ENCODE data around the gene HMG20B.
A peak's percentile ranks its signal among the peaks of the same experiment; 100 is the strongest.

HMG20B gene

DNA sequence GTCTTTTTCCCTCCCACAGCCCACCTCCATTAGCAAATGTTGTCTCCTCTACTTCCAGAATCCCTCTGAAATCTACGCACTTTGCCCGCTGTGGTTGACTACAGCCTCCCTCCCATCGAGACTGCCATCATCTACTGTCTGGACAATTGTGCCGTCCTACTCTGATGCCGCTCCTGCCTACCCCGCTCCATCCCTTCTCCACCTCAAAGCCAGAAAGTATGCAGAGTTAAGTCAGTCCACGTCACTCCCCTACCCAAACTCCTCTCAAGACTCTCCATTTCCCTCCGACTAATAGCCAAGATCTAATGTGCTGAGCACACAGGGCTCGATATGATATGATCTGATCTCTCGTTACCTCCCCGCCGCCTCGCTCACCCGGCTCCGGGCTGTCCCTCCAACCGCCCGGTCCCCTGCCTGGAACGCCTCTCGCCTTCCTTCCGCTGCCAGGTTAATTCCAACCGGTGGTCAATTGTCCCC, 53.3 kb downstream of the HMG20B start:
- TF ChIP-seq, protein P1, sequence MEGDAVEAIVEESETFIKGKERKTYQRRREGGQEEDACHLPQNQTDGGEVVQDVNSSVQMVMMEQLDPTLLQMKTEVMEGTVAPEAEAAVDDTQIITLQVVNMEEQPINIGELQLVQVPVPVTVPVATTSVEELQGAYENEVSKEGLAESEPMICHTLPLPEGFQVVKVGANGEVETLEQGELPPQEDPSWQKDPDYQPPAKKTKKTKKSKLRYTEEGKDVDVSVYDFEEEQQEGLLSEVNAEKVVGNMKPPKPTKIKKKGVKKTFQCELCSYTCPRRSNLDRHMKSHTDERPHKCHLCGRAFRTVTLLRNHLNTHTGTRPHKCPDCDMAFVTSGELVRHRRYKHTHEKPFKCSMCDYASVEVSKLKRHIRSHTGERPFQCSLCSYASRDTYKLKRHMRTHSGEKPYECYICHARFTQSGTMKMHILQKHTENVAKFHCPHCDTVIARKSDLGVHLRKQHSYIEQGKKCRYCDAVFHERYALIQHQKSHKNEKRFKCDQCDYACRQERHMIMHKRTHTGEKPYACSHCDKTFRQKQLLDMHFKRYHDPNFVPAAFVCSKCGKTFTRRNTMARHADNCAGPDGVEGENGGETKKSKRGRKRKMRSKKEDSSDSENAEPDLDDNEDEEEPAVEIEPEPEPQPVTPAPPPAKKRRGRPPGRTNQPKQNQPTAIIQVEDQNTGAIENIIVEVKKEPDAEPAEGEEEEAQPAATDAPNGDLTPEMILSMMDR (IDR thresholded peaks at IDR 0.05; ENCODE audit: insufficient read depth, low read depth, low read length, missing control alignments), result no peak
- DNase-seq (ENCODE audit: low read depth), result no peak
- peak overlapping the region; percentile 87 for H3K4me3 ChIP-seq (ENCODE audit: low read depth, low read length)

DNA sequence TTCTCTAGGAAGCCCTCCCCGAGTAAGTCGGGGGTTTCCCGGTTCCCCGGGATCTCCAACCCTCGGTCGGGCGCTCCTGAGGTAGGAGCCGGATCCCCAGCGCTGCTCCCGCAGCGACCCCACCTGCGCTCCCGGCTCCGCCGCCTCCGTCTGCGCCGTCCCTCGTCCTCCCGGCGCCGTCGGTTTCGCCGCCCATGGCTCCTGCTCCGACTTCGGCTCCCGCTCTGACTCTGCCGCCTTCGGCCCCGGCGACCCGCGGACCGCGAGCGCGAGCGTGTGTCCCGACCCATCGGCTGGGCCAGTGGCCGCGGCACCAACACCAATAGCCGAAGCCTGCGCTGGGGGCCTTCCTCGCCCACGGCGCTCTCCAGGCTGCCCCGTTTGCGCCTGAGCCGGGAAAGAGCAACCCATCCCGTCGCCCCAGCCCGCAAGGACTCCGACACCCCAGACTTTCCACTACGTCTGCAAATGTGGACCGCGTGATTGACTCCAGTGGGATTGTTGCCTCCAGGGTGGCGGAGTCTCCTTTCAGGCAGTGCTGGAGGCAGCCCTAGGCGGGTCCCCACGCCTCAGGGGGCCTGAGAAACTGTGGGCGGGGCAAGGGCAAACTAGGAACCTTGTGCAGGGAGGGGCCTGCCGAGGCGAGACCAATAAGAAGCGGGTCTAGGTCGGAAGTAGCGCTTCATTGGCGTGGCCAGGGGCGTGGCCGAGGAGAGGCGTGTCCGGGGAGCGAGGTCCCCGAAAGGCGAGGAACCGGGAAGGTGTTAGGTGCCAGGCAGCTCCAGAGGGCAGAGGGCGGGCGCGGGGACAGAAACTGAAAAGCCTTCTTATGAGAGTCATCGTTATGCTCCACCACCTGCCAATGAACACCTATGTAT, 54.0 kb downstream of the HMG20B start, which contains the start of gene CACTIN:
Gene CACTIN, minus strand, starts transcription at position 318 of the 878 bp plus-strand sequence. Its CDS starts 28 bp downstream, at position 290.
- peak within 1 kb of the TSS; percentile 87 for H3K4me3 ChIP-seq (ENCODE audit: low read depth, low read length)
- peak; percentile 99 for DNase-seq (ENCODE audit: low read depth)
- TF ChIP-seq, protein P1 (IDR thresholded peaks at IDR 0.05; ENCODE audit: insufficient read depth, low read depth, low read length, missing control alignments), result no peak

DNA sequence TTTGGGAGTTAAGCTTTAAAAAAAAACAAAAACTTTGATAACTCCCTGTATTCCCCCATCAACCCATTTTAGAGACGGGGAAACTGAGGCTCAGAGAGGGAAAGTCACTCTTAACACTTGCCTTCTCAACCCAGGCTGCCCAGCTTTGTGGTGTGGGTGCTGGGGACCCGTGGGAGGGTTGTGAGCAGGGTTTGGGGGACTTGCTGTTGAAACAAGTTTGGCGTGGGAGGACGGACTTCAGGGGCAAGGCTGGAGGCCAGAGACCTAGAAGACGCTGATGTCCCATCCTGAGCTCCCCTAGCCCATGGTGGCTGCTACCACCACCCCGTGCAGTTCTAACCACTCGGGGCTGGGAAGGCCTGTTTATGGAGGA, 54.6 kb downstream of the HMG20B start:
- peak overlapping the region; percentile 19; the same call in 1 of the 2 replicates for H3K4me3 ChIP-seq (ENCODE audit: low read depth, low read length)
- no peak for DNase-seq (ENCODE audit: low read depth)
- TF ChIP-seq, protein P1 (IDR thresholded peaks at IDR 0.05; ENCODE audit: insufficient read depth, low read depth, low read length, missing control alignments), result no peak
